SKM-1 (cell line): Measurements from ENCODE around the gene PRRT1.

Experiments
- DNase-seq: peaks from one replicate; lab custom pipeline; 2025; ENCODE audit not compliant: unreplicated experiment; lab: John Stamatoyannopoulos, UW

PRRT1 gene

GRCh38 chr6:32127717-32128592 is 23.8 kb downstream of the PRRT1 start, which contains the start of gene ATF6B:
TSS of gene ATF6B (minus strand) at chr6:32128246. CDS start at chr6:32128207, 39 bp downstream.
- peak; percentile 96 for DNase-seq

GRCh38 chr6:32127409-32127716 is 24.4 kb downstream of the PRRT1 start:
- DNase-seq = no peak

GRCh38 chr6:32126880-32127279 is 24.9 kb downstream of the PRRT1 start:
- DNase-seq = no peak

DNA sequence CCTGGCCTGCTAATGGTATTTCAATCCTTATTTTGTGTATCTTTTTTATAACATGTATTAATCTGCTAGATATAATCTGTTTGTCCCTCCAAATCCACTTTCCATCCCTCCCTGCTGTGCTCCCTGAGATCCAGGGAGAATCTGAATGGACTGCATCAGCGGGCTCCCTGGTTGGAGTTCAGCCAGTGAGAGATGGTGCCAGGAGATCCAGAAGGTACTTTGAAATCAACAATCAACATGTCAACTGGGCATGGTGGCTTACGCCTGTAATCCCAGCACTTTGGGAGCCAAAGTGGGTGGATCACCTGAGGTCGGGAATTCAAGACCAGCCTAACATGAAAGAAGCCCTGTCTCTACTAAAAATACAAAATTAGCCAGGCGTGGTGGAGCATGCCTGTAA is 28.1 kb downstream of the PRRT1 start:
- DNase-seq = no peak

GRCh38 chr6:32120573-32121059 is 31.1 kb downstream of the PRRT1 start:
- DNase-seq = no peak

DNA sequence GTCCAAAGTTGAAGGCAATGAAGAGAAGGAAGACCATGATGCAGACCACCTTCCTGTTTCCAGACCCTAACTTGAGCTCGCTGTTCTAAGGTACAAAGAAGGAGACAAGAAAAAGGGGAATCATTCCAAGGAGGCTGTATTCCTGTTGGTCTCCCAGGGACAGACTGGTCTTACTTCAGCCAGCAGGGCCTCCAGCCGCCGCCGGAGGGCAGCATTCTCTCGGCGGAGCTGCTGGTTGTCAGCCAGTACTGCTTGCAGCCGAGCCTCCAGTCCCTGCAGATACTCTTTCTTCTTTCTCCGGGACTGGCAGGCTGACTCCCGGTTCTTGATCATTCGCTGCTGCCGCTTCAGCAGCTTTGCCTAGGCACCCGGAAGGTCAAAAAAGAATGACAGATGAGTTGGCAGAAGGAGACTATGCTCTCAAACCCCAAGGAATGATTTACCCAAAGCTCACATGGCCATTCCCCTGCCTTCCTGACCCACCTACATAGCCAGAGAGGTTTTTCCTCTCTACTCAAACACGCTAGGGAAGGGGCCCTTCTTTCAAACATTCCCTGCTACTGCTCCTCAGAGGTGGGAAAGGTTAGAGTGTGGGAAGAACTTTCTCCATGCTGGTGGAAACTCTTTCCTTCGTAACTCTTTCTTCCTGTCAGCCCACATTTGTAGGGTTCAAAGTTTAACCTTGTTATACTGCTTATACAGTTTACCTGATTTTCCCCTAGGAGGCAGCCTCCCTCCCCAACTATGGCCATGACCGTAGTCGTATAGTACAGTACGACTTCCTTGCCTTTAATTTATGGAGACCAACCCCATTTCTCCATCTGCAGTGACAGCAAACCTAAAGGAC is 32.7 kb downstream of the PRRT1 start:
- peak; percentile 45 for DNase-seq

GRCh38 chr6:32117461-32117860 is 34.3 kb downstream of the PRRT1 start:
- DNase-seq = no peak

- DNase-seq = no peak
Measured at GRCh38 chr6:32116674-32117073, 35.1 kb downstream of the PRRT1 start.

GRCh38 chr6:32115623-32116022 is 36.1 kb downstream of the PRRT1 start:
- DNase-seq = no peak

- DNase-seq = no peak
Measured at GRCh38 chr6:32114796-32115195, 36.9 kb downstream of the PRRT1 start.

- no peak for DNase-seq
Measured at GRCh38 chr6:32113386-32114352, 38.1 kb downstream of the PRRT1 start.

- DNase-seq = no peak
Measured at GRCh38 chr6:32112431-32112980, 39.2 kb downstream of the PRRT1 start.

- DNase-seq = no peak
Measured at GRCh38 chr6:32111424-32112066, 40.2 kb downstream of the PRRT1 start.

GRCh38 chr6:32110632-32111031 is 41.1 kb downstream of the PRRT1 start:
- no peak for DNase-seq

- DNase-seq = no peak
Measured at GRCh38 chr6:32109765-32110160, 42.0 kb downstream of the PRRT1 start.

- DNase-seq = no peak
Measured at GRCh38 chr6:32109114-32109764, 42.5 kb downstream of the PRRT1 start, which contains the start of gene TNXB. TSS of gene TNXB (minus strand) at chr6:32109338. CDS start at chr6:32098198, 11,140 bp downstream.

DNA sequence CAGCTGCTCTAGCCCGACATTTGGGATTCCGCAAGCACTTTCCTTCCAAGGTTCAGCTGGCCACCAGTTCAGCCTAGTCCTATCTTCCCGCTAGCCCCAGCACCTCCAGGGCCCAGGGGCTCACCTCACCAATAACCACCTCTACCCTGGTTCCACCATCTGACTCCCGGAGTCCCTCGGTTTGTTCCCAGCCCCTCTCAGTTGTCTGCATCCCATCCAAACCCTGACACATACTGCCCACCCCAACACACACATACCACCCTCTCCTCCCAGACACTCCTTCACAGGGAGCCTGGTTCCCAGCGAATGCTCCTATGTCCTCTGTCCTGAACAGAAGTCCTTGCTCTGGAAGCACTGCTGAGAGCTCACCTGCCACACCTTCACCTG is 43.0 kb downstream of the PRRT1 start:
- DNase-seq = no peak

DNA sequence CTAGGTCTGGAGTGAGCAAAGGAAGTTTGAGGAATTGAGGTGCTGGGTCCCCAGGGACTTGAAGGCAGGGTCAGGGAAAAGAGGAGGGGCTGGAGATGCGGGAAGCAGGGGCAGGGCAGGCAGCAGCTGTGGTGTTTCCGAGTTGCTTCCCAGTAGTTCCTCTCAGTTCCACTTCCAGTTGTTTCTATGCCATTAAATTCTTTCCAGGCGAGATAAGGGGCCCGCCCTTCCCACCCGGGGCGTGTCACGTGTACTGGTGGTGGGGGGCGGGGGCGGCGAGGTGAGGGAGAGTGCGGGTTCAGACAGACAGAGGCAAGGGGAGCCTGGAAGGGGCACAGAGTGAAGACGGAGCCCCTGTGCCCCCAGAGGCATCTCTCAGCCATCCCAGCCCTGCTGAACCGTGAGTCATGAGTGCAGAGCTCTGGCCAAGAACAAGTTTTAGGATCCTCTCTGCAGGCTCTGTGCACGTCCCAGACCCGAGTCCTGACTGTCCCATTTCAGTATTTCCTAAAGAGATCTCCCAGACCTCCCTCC is 43.6 kb downstream of the PRRT1 start:
- DNase-seq = no peak

GRCh38 chr6:32107406-32107805 is 44.3 kb downstream of the PRRT1 start:
- no peak for DNase-seq
